KMS-11 (cell line): ENCODE measurements around the gene RPL26.

Experiments used
- H2AFZ ChIP-seq: fragments of 200-600 bp; sonication (generic); 2 replicates; pipeline ENCODE4 v1.6.1; 2016; ENCODE audit warnings: antibody characterized with exemption, mixed run types, low read depth
- H3K27ac ChIP-seq: fragments of 200-600 bp; sonication (generic); 2 replicates; pipeline ENCODE4 v1.6.1; 2016; ENCODE audit warnings: mild to moderate bottlenecking, mixed run types
- H3K27me3 ChIP-seq: fragments of 200-600 bp; sonication (generic); 2 replicates; pipeline ENCODE4 v1.6.1; 2017; ENCODE audit warnings: mild to moderate bottlenecking, low read depth, mixed run types, moderate library complexity; ENCODE audit not compliant: insufficient read depth
- H3K36me3 ChIP-seq: fragments of 200-600 bp; sonication (generic); 2 replicates; pipeline ENCODE4 v1.6.1; 2017; ENCODE audit warnings: mild to moderate bottlenecking, mixed run types; ENCODE audit not compliant: insufficient read depth
- H3K4me1 ChIP-seq: fragments of 200-600 bp; sonication (generic); 2 replicates; pipeline ENCODE4 v1.6.1; 2016; ENCODE audit warnings: mild to moderate bottlenecking, low read depth, mixed run types; ENCODE audit not compliant: poor library complexity, severe bottlenecking
- H3K4me2 ChIP-seq: fragments of 200-600 bp; sonication (generic); 2 replicates; pipeline ENCODE4 v1.7.0; 2016; ENCODE audit warnings: mild to moderate bottlenecking, mixed run types
- H3K4me3 ChIP-seq: fragments of 200-600 bp; sonication (generic); IDR thresholded peaks from 2 replicates; pipeline ENCODE4 v1.6.1; 2017; ENCODE audit warnings: low read depth, low read length, mixed read lengths; ENCODE audit not compliant: insufficient read depth
- H3K79me2 ChIP-seq: fragments of 200-600 bp; sonication (generic); 2 replicates; pipeline ENCODE4 v1.6.1; 2016; ENCODE audit warnings: low read depth, mixed run types; ENCODE audit not compliant: insufficient read depth
- H3K9ac ChIP-seq: fragments of 200-600 bp; sonication (generic); 2 replicates; pipeline ENCODE4 v1.6.1; 2016; ENCODE audit warnings: mild to moderate bottlenecking, mixed run types
- H4K20me1 ChIP-seq: fragments of 200-600 bp; sonication (generic); 2 replicates; pipeline ENCODE4 v1.6.1; 2016; ENCODE audit warnings: mild to moderate bottlenecking, mixed run types; ENCODE audit not compliant: insufficient read depth
- TF ChIP-seq, protein P1 (sequence below): fragments of 200-600 bp; sonication (generic); conservative IDR thresholded peaks from 2 replicates; pipeline ENCODE4 v1.6.1; 2017; ENCODE audit warnings: low read depth, mild to moderate bottlenecking, antibody characterized with exemption, low read length, moderate library complexity, mixed read lengths

The RPL26 gene

DNA sequence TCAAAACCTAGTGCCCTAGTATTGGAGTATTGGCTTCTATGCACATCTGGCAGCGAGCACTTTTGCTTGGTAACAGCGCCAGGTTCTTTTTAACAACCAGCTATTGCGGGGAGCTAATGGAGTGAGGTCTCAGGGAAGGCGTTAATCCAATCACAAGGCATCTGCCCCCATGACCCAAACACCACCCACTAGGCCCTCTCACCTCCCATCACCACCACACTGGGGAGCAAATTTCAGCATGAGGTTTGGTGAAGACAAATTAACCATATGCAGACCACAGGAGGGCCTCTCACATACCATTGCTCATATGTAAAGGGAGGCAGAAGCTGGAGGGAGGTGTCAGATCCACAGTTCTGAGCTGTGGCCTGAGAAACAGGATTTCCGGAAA lies 44.2 kb downstream of the RPL26 start:
- Histone ChIP-seq H3K27ac (no peak overlapping the region), H3K4me2 (no peak overlapping the region), H3K79me2 (no peaks in the 10 kb centered on the region)

DNA sequence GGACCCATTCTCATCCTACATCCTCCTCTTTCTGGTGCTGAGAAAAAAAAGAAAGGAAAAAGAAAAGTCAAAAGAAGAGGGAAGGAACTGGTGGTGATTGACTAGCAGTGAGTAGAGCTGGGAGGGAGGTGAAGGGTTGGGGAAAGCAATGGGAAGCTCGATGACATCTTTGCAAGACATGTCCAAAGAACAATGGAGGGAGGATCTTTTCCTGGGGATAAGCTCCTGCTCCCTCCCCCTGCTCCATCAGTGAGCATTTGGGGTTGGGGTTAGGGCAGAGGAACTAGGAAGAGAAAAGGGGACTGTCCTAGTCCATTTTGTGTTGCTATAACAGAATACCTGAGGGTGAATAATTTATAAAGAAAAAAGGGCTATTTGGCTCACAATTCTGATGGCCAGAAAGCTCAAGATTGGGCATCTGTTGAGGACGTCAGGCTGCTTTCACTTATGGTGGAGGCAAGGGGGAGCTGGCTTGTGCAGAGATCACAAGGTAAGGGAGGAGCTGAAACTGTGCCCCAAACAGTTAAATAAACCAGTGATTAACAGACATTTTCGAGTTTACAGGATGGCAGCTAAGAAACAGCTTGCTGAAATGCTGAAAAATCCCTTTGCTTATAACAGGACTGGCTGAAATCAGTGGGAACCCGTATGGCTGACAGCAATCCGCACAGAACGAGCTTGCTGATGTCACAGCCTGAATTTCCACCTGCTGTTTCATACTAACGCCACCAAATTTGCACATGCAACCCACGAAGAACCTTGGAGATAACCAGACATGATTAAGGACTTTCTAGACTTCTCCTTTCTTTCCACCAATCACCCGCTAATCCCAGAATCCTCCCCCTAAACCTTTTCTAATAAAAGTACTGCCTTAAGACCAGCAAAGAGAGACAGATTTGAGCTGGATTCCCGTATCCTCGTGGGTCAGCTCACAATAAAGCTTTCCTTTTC lies 44.9 kb downstream of the RPL26 start:
- TF ChIP-seq, protein P1, sequence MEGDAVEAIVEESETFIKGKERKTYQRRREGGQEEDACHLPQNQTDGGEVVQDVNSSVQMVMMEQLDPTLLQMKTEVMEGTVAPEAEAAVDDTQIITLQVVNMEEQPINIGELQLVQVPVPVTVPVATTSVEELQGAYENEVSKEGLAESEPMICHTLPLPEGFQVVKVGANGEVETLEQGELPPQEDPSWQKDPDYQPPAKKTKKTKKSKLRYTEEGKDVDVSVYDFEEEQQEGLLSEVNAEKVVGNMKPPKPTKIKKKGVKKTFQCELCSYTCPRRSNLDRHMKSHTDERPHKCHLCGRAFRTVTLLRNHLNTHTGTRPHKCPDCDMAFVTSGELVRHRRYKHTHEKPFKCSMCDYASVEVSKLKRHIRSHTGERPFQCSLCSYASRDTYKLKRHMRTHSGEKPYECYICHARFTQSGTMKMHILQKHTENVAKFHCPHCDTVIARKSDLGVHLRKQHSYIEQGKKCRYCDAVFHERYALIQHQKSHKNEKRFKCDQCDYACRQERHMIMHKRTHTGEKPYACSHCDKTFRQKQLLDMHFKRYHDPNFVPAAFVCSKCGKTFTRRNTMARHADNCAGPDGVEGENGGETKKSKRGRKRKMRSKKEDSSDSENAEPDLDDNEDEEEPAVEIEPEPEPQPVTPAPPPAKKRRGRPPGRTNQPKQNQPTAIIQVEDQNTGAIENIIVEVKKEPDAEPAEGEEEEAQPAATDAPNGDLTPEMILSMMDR: no peak
- Histone ChIP-seq H3K36me3 (no peaks in the 10 kb centered on the region), H3K79me2 (no peaks in the 10 kb centered on the region), H3K4me3 (no peak overlapping the region), H4K20me1 (no peaks in the 10 kb centered on the region), H3K4me2 (no peak overlapping the region), H3K4me1 (no peaks in the 10 kb centered on the region), H3K27me3 (no peaks in the 10 kb centered on the region), H3K27ac (no peak overlapping the region), H2AFZ (no peak overlapping the region), H3K9ac (no peak overlapping the region)

More for the DNA sequence above, 44.2 kb downstream of the RPL26 start:
- Histone ChIP-seq H4K20me1 (no peaks in the 10 kb centered on the region), H3K9ac (no peak overlapping the region), H2AFZ (no peak overlapping the region), H3K27me3 (no peaks in the 10 kb centered on the region), H3K4me1 (no peaks in the 10 kb centered on the region), H3K4me3 (no peak overlapping the region), H3K36me3 (no peaks in the 10 kb centered on the region)
- TF ChIP-seq, protein P1: no peak

DNA sequence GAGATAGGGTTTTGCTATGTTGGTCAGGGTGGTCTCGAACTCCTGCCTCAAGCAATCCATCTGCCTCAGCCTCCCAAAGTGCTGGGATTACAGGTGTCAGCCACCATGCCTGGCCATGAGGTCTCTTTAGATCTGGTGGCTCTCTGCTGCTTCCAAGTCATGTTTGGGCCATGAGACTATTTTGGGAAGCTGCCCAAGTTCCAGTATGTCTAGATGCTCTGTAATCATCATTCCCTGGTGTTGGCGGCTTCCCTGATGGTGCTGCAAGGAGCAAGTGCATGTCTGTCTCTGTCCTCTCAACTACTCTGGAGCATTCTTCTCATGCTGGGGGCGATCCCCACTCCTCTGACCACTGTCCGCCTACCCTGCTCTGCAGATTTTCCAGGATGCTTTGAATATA lies 49.7 kb downstream of the RPL26 start:
- no peak overlapping the region for H2AFZ ChIP-seq
- H3K27ac ChIP-seq: no peak overlapping the region
- H3K4me2 ChIP-seq: no peak overlapping the region
- H3K9ac ChIP-seq: no peak overlapping the region
- H3K4me1 ChIP-seq: no peaks in the 10 kb centered on the region
- no peaks in the 10 kb centered on the region for H3K79me2 ChIP-seq
- no peaks in the 10 kb centered on the region for H4K20me1 ChIP-seq
- no peaks in the 10 kb centered on the region for H3K36me3 ChIP-seq
- H3K27me3 ChIP-seq: no peaks in the 10 kb centered on the region
- TF ChIP-seq, protein P1: no peak
- no peak overlapping the region for H3K4me3 ChIP-seq

DNA sequence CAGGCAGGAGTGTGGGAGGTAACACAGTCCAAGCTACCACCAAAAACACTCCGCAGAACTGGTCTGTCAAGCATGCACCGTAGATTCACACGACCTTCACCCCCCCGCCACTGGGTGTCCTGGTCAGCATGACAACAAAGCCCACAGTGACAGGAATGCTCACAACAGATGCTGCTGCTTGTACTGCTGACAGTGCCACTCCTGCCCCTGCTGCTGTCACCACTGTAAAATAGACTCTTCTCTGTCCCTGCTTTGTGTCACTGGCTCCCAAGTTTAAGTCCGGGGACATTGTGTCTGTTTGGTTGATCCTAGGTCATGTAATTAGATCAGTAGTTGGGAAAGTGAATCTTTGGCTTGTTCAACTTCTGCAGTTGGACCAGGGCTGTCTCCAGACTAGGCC lies 50.3 kb downstream of the RPL26 start:
- Histone ChIP-seq H3K27me3 (no peaks in the 10 kb centered on the region), H3K9ac (no peak overlapping the region), H3K27ac (no peak overlapping the region), H2AFZ (no peak overlapping the region), H3K4me3 (no peak overlapping the region), H4K20me1 (no peaks in the 10 kb centered on the region), H3K4me1 (no peaks in the 10 kb centered on the region), H3K4me2 (no peak overlapping the region), H3K36me3 (no peaks in the 10 kb centered on the region), H3K79me2 (no peaks in the 10 kb centered on the region)
- TF ChIP-seq, protein P1: no peak
